Ectodermal cell (in vitro differentiated cells): ENCODE measurements around the gene STX1A.

Source experiments
- H3K27ac ChIP-seq: 2 replicates; pipeline ENCODE4 v1.7.0; 2013; ENCODE audit warnings: mild to moderate bottlenecking, low read depth, low read length; ENCODE audit not compliant: insufficient read depth, poor library complexity, severe bottlenecking
- H3K27me3 ChIP-seq: 2 replicates; pipeline ENCODE4 v1.7.0; 2013; ENCODE audit warnings: mild to moderate bottlenecking, low read length; ENCODE audit not compliant: insufficient read depth, control insufficient read depth, poor library complexity, severe bottlenecking
- H3K36me3 ChIP-seq: one replicate; pipeline ENCODE4 v1.7.0; 2013; ENCODE audit warnings: low read length; ENCODE audit not compliant: control insufficient read depth, insufficient read depth
- H3K4me1 ChIP-seq: one replicate; pipeline ENCODE4 v1.7.0; 2013; ENCODE audit warnings: low read length; ENCODE audit not compliant: control insufficient read depth, insufficient read depth
- H3K4me3 ChIP-seq: 2 replicates; pipeline ENCODE4 v1.7.0; 2013; ENCODE audit warnings: low read depth, low read length, control low read depth; ENCODE audit not compliant: insufficient read depth
- H3K9me3 ChIP-seq: 2 replicates; pipeline ENCODE4 v1.7.0; 2013; ENCODE audit warnings: mild to moderate bottlenecking, low read length, moderate library complexity; ENCODE audit not compliant: control insufficient read depth
- WGBS, 2 experiments: methylation state at CpG; one replicate each; pipeline ENCODE4 v1.1.7; 2013; ENCODE audit warnings: missing lambda C conversion rate in 2 of 2; 5-methylcytosine and 5-hydroxymethylcytosine counted together

The STX1A gene

GRCh38 chr7:73702226-73702625 is 17.2 kb downstream of the STX1A start:
- H3K9me3 ChIP-seq = no peaks in the 10 kb centered on the region
- H3K27me3 ChIP-seq = no peaks in the 10 kb centered on the region
- 91 to 95% methylated on average over 8 of the region's 8 CpGs for WGBS, 2 experiments
- peaks cover 6% of the 10 kb centered on the region for H3K36me3 ChIP-seq
- H3K27ac ChIP-seq = no peak overlapping the region
- peaks cover 6% of the 10 kb centered on the region for H3K4me1 ChIP-seq
- H3K4me3 ChIP-seq = no peak overlapping the region

- peaks cover 6% of the 10 kb centered on the region for H3K4me1 ChIP-seq
- no peak overlapping the region for H3K27ac ChIP-seq
- H3K4me3 ChIP-seq = no peak overlapping the region
- WGBS, 2 experiments = 68 to 72% methylated on average over 13 of the region's 13 CpGs
- peaks cover 11% of the 10 kb centered on the region for H3K36me3 ChIP-seq
- no peaks in the 10 kb centered on the region for H3K27me3 ChIP-seq
- no peaks in the 10 kb centered on the region for H3K9me3 ChIP-seq
Observed at GRCh38 chr7:73701357-73701995, 18.0 kb downstream of the STX1A start.

- Histone ChIP-seq H3K36me3 (peaks cover 17% of the 10 kb centered on the region), H3K4me3 (no peak overlapping the region), H3K27me3 (no peaks in the 10 kb centered on the region), H3K27ac (no peak overlapping the region), H3K4me1 (peaks cover 6% of the 10 kb centered on the region), H3K9me3 (no peaks in the 10 kb centered on the region)
- WGBS, 2 experiments = 94 to 95% methylated on average over 15 of the region's 15 CpGs
Observed at GRCh38 chr7:73700581-73701134, 18.8 kb downstream of the STX1A start.

- H3K27me3 ChIP-seq = no peaks in the 10 kb centered on the region
- no peak overlapping the region for H3K27ac ChIP-seq
- WGBS, 2 experiments = 93 to 96% methylated on average over 14 of the region's 14 CpGs
- peaks cover 17% of the 10 kb centered on the region for H3K36me3 ChIP-seq
- H3K4me3 ChIP-seq = no peak overlapping the region
- no peaks in the 10 kb centered on the region for H3K9me3 ChIP-seq
- peaks cover 6% of the 10 kb centered on the region for H3K4me1 ChIP-seq
Observed at GRCh38 chr7:73700069-73700423, 19.4 kb downstream of the STX1A start.

DNA sequence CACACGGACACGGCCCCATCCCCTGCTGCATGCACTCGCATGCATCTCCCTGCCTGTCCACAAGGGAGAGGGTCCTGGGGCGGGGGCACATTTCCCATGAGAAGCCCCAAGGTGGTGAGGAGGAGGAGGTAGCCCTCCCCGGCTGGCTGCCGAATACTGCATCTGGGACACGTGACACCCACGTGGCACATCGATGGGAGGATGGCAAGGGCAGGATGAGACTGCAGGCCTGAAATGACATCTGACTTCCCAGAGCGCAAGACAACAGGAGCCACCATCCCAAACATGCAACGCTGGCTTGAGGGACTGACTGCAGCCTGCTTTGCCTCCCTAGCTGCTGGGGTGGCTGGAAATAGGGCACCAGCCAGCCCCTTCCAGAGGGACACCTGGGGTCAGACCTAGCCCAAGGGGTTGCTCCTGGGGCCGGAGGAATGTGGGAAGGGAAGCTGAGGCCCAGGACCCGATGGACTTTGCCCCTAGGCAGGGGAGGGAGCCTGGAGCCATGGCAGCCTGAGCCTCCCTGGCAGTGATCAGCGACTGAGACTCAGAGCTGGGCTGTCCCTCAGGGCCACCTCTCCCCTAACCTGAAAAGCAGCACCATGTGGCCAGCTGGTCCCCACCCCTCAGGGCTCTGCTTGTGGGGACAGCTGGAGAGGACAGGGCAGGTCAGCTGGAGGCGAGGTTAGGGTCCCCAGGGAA is 19.9 kb downstream of the STX1A start:
- H3K27me3 ChIP-seq = no peaks in the 10 kb centered on the region
- peaks cover 17% of the 10 kb centered on the region for H3K36me3 ChIP-seq
- 89 to 91% methylated on average over 15 of the region's 15 CpGs for WGBS, 2 experiments
- H3K27ac ChIP-seq = no peak overlapping the region
- no peaks in the 10 kb centered on the region for H3K9me3 ChIP-seq
- peaks cover 6% of the 10 kb centered on the region for H3K4me1 ChIP-seq
- H3K4me3 ChIP-seq = no peak overlapping the region

DNA sequence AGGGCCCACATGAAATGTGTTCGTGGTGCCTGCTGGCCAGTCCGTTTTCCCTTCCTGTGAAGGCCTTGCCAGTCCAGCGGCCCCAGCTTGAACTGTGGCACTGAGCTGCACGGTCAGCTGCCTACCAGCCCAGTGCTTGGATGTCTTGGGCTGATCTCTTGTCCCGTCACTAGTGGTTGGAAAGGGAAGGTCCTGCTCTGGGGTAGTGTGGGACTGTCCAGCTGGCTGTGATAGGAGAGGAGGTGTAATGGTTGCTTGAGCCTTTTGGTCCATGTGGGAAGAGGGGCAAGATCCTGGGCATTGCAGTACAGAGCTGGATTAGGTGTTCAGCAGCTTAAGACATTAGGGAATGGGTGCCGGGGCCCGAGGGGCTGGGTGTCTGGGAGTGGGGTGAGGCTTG is 21.1 kb downstream of the STX1A start:
- 93 to 95% methylated on average over 7 of the region's 7 CpGs for WGBS, 2 experiments
- Histone ChIP-seq H3K4me3 (no peak overlapping the region), H3K36me3 (peaks cover 27% of the 10 kb centered on the region)

GRCh38 chr7:73696372-73696771 is 23.1 kb downstream of the STX1A start:
- Histone ChIP-seq H3K27me3 (no peaks in the 10 kb centered on the region), H3K4me1 (no peaks in the 10 kb centered on the region), H3K27ac (no peak overlapping the region), H3K36me3 (peaks cover 42% of the 10 kb centered on the region), H3K4me3 (no peak overlapping the region), H3K9me3 (no peaks in the 10 kb centered on the region)
- WGBS, 2 experiments = 94 to 98% methylated on average over 3 to 4 of the region's 4 CpGs

More for the DNA sequence above, 21.1 kb downstream of the STX1A start:
- Histone ChIP-seq H3K27ac (no peak overlapping the region), H3K9me3 (no peaks in the 10 kb centered on the region), H3K27me3 (no peaks in the 10 kb centered on the region), H3K4me1 (peaks cover 5% of the 10 kb centered on the region)

- WGBS, 2 experiments = 92 to 94% methylated on average over 7 of the region's 7 CpGs
- Histone ChIP-seq H3K4me1 (no peaks in the 10 kb centered on the region), H3K4me3 (no peak overlapping the region), H3K36me3 (peaks cover 39% of the 10 kb centered on the region), H3K27ac (no peak overlapping the region), H3K9me3 (no peaks in the 10 kb centered on the region), H3K27me3 (no peaks in the 10 kb centered on the region)
Observed at GRCh38 chr7:73690646-73691045, 28.8 kb downstream of the STX1A start.

GRCh38 chr7:73688288-73688687 is 31.2 kb downstream of the STX1A start:
- H3K4me1 ChIP-seq = no peaks in the 10 kb centered on the region
- H3K27me3 ChIP-seq = no peaks in the 10 kb centered on the region
- H3K36me3 ChIP-seq = peaks cover 28% of the 10 kb centered on the region
- 92 to 96% methylated on average over 7 of the region's 8 CpGs for WGBS, 2 experiments
- H3K9me3 ChIP-seq = no peaks in the 10 kb centered on the region
- H3K27ac ChIP-seq = no peak overlapping the region
- H3K4me3 ChIP-seq = no peak overlapping the region

GRCh38 chr7:73685311-73685710 is 34.2 kb downstream of the STX1A start:
- Histone ChIP-seq H3K4me1 (peaks cover 10% of the 10 kb centered on the region), H3K9me3 (no peaks in the 10 kb centered on the region), H3K27me3 (no peaks in the 10 kb centered on the region), H3K36me3 (peaks cover 9% of the 10 kb centered on the region), H3K27ac (no peak overlapping the region), H3K4me3 (no peak overlapping the region)
- 95% methylated on average over 18 of the region's 18 CpGs for WGBS, 2 experiments
